ENCODE measurements around the gene HS6ST1.

Gene HS6ST1

DNA sequence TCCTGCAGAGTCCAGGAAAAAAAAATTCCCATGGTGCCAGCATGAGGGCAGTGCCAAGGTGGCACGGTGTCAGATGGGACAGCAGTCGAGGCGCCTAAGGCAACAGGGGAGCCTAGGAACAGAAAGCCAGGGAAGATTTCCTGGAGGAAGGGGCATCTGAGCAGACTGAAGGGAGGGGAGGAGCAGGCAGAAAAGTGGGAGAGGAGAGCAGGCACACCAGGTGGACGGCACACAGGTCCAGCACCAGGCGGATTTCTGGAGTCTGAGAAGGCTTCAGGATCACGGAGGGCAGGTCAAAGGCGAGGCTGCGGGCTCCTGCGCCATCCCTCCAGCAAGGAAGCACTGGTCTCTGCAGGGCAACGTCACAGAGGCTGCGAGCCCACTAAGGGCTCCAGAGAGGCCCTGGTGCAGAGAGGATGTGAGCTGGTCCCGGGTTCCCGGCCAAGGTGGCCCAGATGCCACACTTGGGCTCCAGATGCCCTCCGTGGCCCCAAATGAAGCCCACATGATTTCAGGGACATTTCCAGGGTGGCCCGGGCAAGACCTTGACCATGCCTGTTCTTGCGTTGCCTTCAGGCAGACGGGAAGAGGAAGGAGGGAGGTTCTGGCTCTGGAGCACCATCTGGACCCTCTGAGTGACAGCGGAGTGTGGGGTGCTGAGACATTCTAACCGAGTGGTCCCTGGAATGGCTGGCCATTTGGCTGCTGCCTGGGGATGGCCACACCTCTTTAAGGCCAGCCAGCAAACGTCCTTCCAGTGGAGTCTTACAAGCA is 4.1 kb downstream of the HS6ST1 start:
- TF ChIP-seq, protein P1, sequence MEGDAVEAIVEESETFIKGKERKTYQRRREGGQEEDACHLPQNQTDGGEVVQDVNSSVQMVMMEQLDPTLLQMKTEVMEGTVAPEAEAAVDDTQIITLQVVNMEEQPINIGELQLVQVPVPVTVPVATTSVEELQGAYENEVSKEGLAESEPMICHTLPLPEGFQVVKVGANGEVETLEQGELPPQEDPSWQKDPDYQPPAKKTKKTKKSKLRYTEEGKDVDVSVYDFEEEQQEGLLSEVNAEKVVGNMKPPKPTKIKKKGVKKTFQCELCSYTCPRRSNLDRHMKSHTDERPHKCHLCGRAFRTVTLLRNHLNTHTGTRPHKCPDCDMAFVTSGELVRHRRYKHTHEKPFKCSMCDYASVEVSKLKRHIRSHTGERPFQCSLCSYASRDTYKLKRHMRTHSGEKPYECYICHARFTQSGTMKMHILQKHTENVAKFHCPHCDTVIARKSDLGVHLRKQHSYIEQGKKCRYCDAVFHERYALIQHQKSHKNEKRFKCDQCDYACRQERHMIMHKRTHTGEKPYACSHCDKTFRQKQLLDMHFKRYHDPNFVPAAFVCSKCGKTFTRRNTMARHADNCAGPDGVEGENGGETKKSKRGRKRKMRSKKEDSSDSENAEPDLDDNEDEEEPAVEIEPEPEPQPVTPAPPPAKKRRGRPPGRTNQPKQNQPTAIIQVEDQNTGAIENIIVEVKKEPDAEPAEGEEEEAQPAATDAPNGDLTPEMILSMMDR (conservative IDR thresholded peaks at IDR 0.05): no peak
- no peak overlapping the region for H3K27ac ChIP-seq

DNA sequence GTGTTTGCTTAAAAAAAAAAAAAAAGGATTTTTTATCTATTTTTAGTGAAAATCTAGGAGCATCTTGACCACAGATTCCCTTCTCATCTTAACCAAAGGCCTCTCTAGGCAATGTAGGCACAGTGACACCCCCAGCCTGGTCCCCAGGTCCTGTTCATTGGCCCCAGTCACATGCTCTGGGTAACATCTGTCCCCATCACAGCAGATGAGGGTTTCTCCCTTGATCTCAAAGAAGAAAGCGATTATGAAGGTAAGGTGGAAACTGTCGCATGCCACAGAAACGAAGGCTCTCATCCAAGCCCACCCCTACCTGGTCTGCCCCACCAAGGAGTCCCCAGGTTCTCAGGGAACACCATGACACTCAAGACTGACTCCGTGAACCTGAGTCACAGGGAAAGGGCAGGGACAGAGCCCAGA is 4.7 kb downstream of the HS6ST1 start:
- no peak overlapping the region for H3K27ac ChIP-seq
- TF ChIP-seq, protein P1 (conservative IDR thresholded peaks at IDR 0.05): no peak; the same call in 1 of the 2 replicates

DNA sequence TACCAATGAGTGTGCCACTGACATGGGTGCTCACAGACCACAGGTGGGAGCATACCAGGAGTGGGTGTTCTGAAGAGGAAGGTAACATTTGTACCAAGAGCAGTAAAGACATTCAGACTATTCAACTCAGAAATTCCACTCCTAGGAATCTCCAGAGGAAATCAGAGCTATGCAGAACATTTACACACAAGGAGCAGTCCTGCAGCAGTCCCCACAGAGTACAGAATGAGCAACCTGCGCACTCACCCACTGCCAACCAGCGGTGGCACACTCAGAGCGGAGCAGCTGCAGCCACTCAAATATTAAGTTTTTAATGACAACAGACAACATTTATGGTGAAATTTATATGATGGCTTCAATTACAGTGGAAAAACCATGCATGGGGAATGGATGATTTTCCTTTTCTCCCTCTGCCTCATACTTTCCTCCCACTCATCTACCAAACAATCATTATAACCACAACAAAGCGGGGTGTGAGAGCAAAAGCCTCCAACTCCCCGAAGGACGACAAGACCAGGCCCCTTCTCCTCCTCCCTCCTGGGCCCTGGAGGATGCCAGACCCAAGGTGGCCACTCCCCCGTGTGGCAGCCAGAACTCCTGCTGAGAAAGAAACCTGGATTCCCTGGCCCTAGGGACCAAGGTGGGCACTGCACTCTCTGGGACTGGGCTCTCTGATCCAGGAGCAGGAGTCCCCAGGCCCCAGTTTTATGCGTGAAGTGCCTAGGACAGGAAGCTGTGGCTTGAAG is 5.4 kb downstream of the HS6ST1 start:
- H3K27ac ChIP-seq: no peak overlapping the region
- TF ChIP-seq, protein P1 (conservative IDR thresholded peaks at IDR 0.05): peak; percentile 47

DNA sequence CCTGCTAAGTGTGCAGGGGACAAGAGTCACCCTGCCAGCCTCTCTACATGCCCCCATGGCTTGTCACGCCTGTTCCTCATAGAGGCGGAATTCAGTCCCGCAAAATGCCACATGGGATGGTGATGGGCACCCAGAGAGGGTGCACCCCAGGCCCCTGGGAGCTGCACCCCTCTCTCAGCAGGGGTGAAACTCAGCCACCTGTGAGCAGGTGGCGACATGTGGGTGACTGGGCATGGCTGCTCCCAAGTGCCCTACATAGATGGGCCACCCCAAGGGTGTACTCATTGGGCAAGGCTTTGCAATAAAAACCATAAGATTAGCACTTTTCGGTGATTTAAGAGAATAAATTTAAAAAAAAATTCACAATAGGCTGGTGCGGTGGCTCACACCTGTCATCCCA is 6.3 kb downstream of the HS6ST1 start:
- H3K27ac ChIP-seq: no peak overlapping the region

DNA sequence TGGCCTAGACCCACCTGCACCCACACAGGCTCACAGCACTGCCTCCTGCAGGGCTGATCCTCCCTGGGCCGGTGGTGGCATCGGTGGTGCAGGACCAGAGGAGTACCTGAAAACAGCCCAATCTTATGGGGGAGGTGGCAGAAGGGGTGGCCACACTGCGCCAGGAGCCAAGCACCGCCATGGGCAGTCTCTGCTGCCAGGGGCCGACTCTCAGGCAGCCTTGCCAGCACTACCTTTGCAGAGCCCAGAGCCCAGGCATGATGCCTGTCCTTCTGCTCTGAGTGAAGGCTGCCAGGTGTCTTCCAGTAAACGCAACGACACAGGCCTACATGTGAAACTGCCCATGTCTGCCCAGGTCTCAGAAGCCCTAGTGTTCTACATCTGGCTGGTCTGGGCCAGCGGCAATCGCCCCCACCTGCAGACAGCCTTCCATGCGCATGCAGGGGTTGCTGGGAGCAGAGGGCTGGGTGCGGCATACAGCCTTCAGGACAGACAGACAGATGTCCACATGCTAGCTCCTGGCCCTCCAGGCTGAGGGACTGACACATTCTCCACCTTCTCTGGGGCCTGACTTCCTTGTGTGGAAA is 6.8 kb downstream of the HS6ST1 start:
- no peak overlapping the region for H3K27ac ChIP-seq
- TF ChIP-seq, protein P1 (conservative IDR thresholded peaks at IDR 0.05): no peak

More for the DNA sequence above, 6.3 kb downstream of the HS6ST1 start:
- TF ChIP-seq, protein P1 (conservative IDR thresholded peaks at IDR 0.05): no peak

DNA sequence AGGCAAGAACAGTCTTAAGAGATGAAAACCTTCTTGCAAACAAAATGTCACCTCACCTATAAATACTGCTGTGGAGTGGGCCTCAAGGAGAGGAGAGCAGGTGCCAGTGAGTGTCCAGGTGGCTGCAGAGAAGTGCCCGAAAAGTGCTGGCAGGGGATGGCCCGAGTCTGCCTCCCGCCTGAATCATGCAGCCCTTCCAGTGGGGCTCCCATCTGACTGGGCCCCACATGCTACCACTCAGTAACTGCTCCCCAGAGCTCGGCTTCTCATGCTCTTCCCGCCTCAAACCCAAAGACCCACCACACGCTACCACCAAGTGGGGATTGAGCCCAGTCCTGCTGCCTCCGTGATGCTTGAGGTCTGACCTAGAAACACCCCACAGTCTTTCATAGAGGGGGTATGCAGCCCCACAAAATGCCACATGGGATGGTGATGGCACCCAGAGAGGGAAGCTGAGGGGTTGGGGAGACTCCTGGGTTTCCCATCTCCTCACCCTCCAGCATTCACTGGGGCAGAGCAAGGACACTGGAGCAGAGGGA is 7.4 kb downstream of the HS6ST1 start:
- no peak overlapping the region for H3K27ac ChIP-seq
- TF ChIP-seq, protein P1 (conservative IDR thresholded peaks at IDR 0.05): no peak

DNA sequence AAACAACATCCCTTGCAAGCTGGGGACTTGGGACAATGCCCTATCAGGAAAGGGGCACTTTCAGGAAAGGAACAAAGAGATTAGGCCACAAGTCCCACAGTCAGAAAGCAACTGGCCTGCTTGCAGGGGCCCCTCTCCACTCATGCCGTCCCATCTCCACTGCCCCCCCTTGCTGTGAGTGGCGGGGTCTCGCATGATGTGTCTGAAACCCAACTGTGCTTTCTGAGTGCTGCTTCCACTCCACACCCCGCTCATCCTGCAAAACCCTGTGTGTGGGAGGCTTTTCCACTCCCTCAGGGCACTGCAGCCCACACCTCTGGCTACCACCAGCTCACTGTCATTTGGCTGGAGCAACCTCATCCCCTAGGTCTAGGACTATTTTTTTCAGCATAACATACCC is 7.9 kb downstream of the HS6ST1 start:
- no peak overlapping the region for H3K27ac ChIP-seq
- TF ChIP-seq, protein P1 (conservative IDR thresholded peaks at IDR 0.05): no peak

Measured in VCaP (cell line).